Pons (tissue), 1 donor: ENCODE measurements around the gene EPHA1.

ENCODE experiments used
- DNase-seq: peaks from one replicate; pipeline ENCODE4 v3.0.0-alpha.2; 2016; ENCODE audit warnings: low spot score

EPHA1 gene

GRCh38 chr7:143388491-143389101, 20.1 kb downstream of the EPHA1 start:
- no peak for DNase-seq

GRCh38 chr7:143388051-143388450, 20.6 kb downstream of the EPHA1 start:
- no peak for DNase-seq

GRCh38 chr7:143387156-143387975, 21.3 kb downstream of the EPHA1 start:
- no peak for DNase-seq

GRCh38 chr7:143385891-143386781, 22.5 kb downstream of the EPHA1 start:
- no peak for DNase-seq

GRCh38 chr7:143384661-143385631, 23.7 kb downstream of the EPHA1 start:
- DNase-seq, result no peak

GRCh38 chr7:143384148-143384547, 24.5 kb downstream of the EPHA1 start:
- no peak for DNase-seq

GRCh38 chr7:143383642-143383957, 25.1 kb downstream of the EPHA1 start:
- no peak for DNase-seq

GRCh38 chr7:143382791-143383641, 25.6 kb downstream of the EPHA1 start:
- no peak for DNase-seq

GRCh38 chr7:143382126-143382790, 26.4 kb downstream of the EPHA1 start:
- DNase-seq, result no peak

GRCh38 chr7:143381427-143382125, 27.1 kb downstream of the EPHA1 start:
- DNase-seq, result peak; percentile 31

- peak; percentile 80 for DNase-seq
These were observed 27.8 kb downstream of the EPHA1 start, which contains the start of gene ZYX for GRCh38 chr7:143380646-143381426. Gene ZYX, plus strand, starts transcription at chr7:143381345. Its CDS starts 227 bp downstream, at chr7:143381572.

- DNase-seq, result peak; percentile 82
These were observed 28.4 kb downstream of the EPHA1 start for GRCh38 chr7:143380260-143380645.

GRCh38 chr7:143379611-143380259, 28.9 kb downstream of the EPHA1 start:
- DNase-seq, result no peak

- DNase-seq, result no peak
These were observed 32.3 kb downstream of the EPHA1 start for GRCh38 chr7:143376396-143376795.

GRCh38 chr7:143375298-143376034, 33.2 kb downstream of the EPHA1 start:
- peak; percentile 50 for DNase-seq

GRCh38 chr7:143374561-143374960, 34.1 kb downstream of the EPHA1 start:
- DNase-seq, result no peak

- DNase-seq, result no peak
These were observed 35.3 kb downstream of the EPHA1 start for GRCh38 chr7:143373255-143373794.
